HepG2 (cell line): ENCODE results near the gene ITGA2. TPM values are rescaled to one million over a fixed set of nuclear protein-coding genes. Genes with fewer than 3 reads are reported as not detected.

Source experiments
- ASH2L ChIP-seq: fragments of 300-600, 200-600 bp; sonication (generic); IDR thresholded peaks from 2 replicates; pipeline ENCODE4 v1.7.0; 2017; ENCODE audit warnings: low read depth, mild to moderate bottlenecking, moderate library complexity, mixed read lengths, low read length; ENCODE audit not compliant: insufficient read length
- ATF3 ChIP-seq: sonication (generic); formaldehyde crosslinking; IDR thresholded peaks from 2 replicates; pipeline ENCODE4 v1.4.0; 2020; ENCODE audit warnings: missing genetic modification reagents
- EHMT2 ChIP-seq: fragments of 200-600 bp; sonication (generic); IDR thresholded peaks from 2 replicates; pipeline ENCODE4 v1.7.0; 2017; ENCODE audit warnings: antibody characterized with exemption, low read depth, low read length, borderline replicate concordance
- FOXJ3 ChIP-seq: sonication (generic); formaldehyde crosslinking; IDR thresholded peaks from 2 replicates; pipeline ENCODE4 v1.4.0; 2020; ENCODE audit warnings: missing genetic modification reagents, mild to moderate bottlenecking, borderline replicate concordance
- KDM2A ChIP-seq: sonication (generic); formaldehyde crosslinking; IDR thresholded peaks from 2 replicates; pipeline ENCODE4 v1.4.0; 2020; ENCODE audit warnings: low read depth, missing genetic modification reagents, borderline replicate concordance
- KLF13 ChIP-seq: sonication (generic); formaldehyde crosslinking; IDR thresholded peaks from 2 replicates; pipeline ENCODE4 v1.4.0; 2020; ENCODE audit warnings: mild to moderate bottlenecking, missing genetic modification reagents
- NCOA2 ChIP-seq: sonication (generic); formaldehyde crosslinking; IDR thresholded peaks from 2 replicates; pipeline ENCODE4 v1.8.0; 2022; ENCODE audit warnings: inconsistent platforms
- PRDM4 ChIP-seq: sonication (generic); formaldehyde crosslinking; IDR thresholded peaks from 2 replicates; pipeline ENCODE4 v1.9.0; 2021; ENCODE audit warnings: missing genetic modification reagents, borderline replicate concordance
- SOX13 ChIP-seq, 3 experiments: fragments of 450-650 bp in 1 of 3; sonication (generic) in 1 of 3; formaldehyde crosslinking in 1 of 3; IDR thresholded peaks in 2 of 3; conservative IDR thresholded peaks in 1 of 3; 2 replicates each; pipeline versions ENCODE4 v1.5.0 to v1.6.1; 2016 to 2020; ENCODE audit warnings: antibody characterized with exemption in 1 of 3, mild to moderate bottlenecking in 1 of 3, missing compliant biosample characterization in 1 of 3, missing genetic modification reagents in 1 of 3, moderate library complexity in 1 of 3
- STAG1 ChIP-seq: sonication (generic); formaldehyde crosslinking; IDR thresholded peaks from 2 replicates; pipeline ENCODE4 v1.4.0; 2020; ENCODE audit warnings: missing genetic modification reagents
- TEAD3 ChIP-seq: optimal IDR thresholded peaks from 2 replicates; pipeline ENCODE3; 2016; ENCODE audit warnings: borderline replicate concordance
- YY1 ChIP-seq: IDR thresholded peaks from 2 replicates; pipeline ENCODE4 v1.6.1; 2011; ENCODE audit warnings: low read length, low read depth, moderate library complexity, mild to moderate bottlenecking; ENCODE audit not compliant: insufficient read depth, insufficient replicate concordance
- ZBTB21 ChIP-seq: sonication (generic); formaldehyde crosslinking; IDR thresholded peaks from 2 replicates; pipeline ENCODE4 v1.4.0; 2020; ENCODE audit warnings: missing genetic modification reagents
- ZNF329 ChIP-seq: sonication (generic); formaldehyde crosslinking; IDR thresholded peaks from 2 replicates; pipeline ENCODE4 v1.9.0; 2021; ENCODE audit warnings: low read depth, mild to moderate bottlenecking, missing genetic modification reagents
- ZNF530 ChIP-seq: sonication (generic); formaldehyde crosslinking; IDR thresholded peaks from 2 replicates; pipeline ENCODE4 v1.5.0; 2020; ENCODE audit warnings: low read depth, mild to moderate bottlenecking, missing genetic modification reagents
- ZNF598 ChIP-seq: sonication (generic); formaldehyde crosslinking; IDR thresholded peaks from 2 replicates; pipeline ENCODE4 v1.5.1; 2020; ENCODE audit warnings: mild to moderate bottlenecking, missing genetic modification reagents, borderline replicate concordance
- ZNF644 ChIP-seq: IDR thresholded peaks from 2 replicates; pipeline ENCODE4 v1.6.1; 2016; ENCODE audit warnings: low read depth
- ZNF646 ChIP-seq: sonication (generic); formaldehyde crosslinking; IDR thresholded peaks from 2 replicates; pipeline ENCODE4 v1.9.0; 2021; ENCODE audit warnings: mild to moderate bottlenecking, missing genetic modification reagents
- ZNF772 ChIP-seq: sonication (generic); formaldehyde crosslinking; IDR thresholded peaks from 2 replicates; pipeline ENCODE4 v1.5.0; 2020; ENCODE audit warnings: mild to moderate bottlenecking, missing genetic modification reagents
- ZNF780A ChIP-seq: sonication (generic); formaldehyde crosslinking; IDR thresholded peaks from 2 replicates; pipeline ENCODE4 v1.8.0; 2022; ENCODE audit warnings: mild to moderate bottlenecking, missing genetic modification reagents, moderate library complexity
- polyA plus RNA-seq, 8 experiments: library from polyadenylated mRNA; depleted of rRNA in 3 of 8; stranded (reverse) in 7 of 8; unstranded in 1 of 8; fragments of >200 nt; fragmentation: Illumina TruSeq in 4 of 8; extraction: Trizol in 4 of 8; gene quantifications; 2 replicates each; pipeline versions ENCODE4 v1.2.1 to v1.2.3, GENCODE V29; 2011 to 2016; ENCODE audit warnings: low read depth in 4 of 8, missing spikeins in 1 of 8, mixed read lengths in 1 of 8; ENCODE audit not compliant: insufficient read depth in 1 of 8
- total RNA-seq, 5 experiments: library from RNA; depleted of rRNA; stranded (reverse); fragments of >200 nt; fragmentation: Illumina TruSeq; extraction: Trizol; gene quantifications; 2 replicates each; pipeline ENCODE4 v1.2.3, GENCODE V29; 2016; ENCODE audit warnings: low read depth in 1 of 5

Gene ITGA2
- total and polyA plus RNA-seq, 2 of the 13 experiments (the other 11 are each of a cell fraction or from before 2014, with no cell fraction given) = 15.8 to 58.3 TPM

DNA sequence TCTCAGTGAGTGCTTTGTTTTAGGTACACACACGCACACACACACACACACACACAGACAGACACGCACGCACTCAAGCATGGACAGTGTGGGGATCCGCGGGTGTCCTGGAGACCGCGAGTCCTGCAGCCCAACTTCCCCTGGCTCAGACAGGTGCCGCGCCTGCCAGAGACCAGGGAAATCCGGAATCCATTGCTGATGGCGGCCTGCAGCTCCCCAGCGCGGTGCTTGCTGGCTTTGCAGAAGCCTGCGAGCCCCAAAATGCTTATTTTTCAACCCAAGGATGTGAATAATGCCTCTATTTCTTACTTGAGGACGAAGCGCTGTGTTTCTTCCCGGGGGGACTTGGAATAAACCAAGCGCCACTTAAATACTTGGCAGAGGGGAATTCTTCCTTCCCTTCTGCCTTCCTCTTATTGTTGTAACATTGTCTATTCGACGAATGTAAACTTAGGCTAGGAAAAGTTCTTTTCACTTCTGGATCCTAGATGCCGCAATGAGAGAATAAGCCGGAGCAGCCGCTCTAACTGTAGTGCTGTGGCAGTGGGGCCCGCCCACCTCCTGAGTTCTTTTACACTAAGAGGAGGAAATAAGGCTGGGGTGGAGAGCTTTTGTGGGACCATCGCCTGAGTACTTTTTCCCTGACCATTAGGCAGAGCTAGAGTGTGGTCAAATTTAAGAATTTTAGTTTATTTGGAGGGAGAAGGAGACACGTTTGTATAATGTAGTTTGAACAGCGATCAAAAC, 802 bp downstream of the ITGA2 start (continued):
- no peak for TF ChIP-seq PRDM4
- no peak for TF ChIP-seq ZBTB21 (CRISPR knock-in tag)
- TF ChIP-seq ZNF772 (CRISPR knock-in tag) = no peak
- TF ChIP-seq ZNF780A (CRISPR knock-in tag) = no peak
- 0 out of 2 replicates have a peak, but pooled peaks have one; percentile 9 for TF ChIP-seq FOXJ3 (CRISPR knock-in tag)
- TF ChIP-seq YY1 = peak; percentile 71
- peak; percentile 31; the same call in 1 of the 2 replicates for TF ChIP-seq ZNF646 (CRISPR knock-in tag)
- no peak for TF ChIP-seq ZNF644 (CRISPR knock-in tag)
- no peak for TF ChIP-seq TEAD3 (CRISPR knock-in tag)
- no peak for TF ChIP-seq SOX13 (IDR thresholded peaks at IDR 0.05)
- TF ChIP-seq SOX13 (CRISPR knock-in tag; conservative IDR thresholded peaks at IDR 0.05 in 1 of 2, IDR thresholded peaks at IDR 0.05 in 1 of 2) = no peak
- no peak for TF ChIP-seq ATF3 (CRISPR knock-in tag)
- no peak for TF ChIP-seq KLF13
- no peak for TF ChIP-seq ZNF530
- TF ChIP-seq NCOA2 = no peak
- peak; percentile 33 for TF ChIP-seq ASH2L
- TF ChIP-seq EHMT2 = no peak
- peak; percentile 99 for TF ChIP-seq ZNF329
- TF ChIP-seq KDM2A = no peak
- TF ChIP-seq ZNF598 = no peak
- TF ChIP-seq STAG1 = peak; percentile 52
